GM03348 (cell line): ENCODE measurements around the gene OR8B4.
"Not testable (repeated sequence)": the region's sequence is repeated elsewhere in the genome, so short reads cannot be mapped to it uniquely, and the experiment has no call there.

Experiments used
- DNase-seq: peaks from one replicate; pipeline ENCODE4 v3.0.0; 2012; ENCODE audit warnings: low spot score

The OR8B4 gene

DNA sequence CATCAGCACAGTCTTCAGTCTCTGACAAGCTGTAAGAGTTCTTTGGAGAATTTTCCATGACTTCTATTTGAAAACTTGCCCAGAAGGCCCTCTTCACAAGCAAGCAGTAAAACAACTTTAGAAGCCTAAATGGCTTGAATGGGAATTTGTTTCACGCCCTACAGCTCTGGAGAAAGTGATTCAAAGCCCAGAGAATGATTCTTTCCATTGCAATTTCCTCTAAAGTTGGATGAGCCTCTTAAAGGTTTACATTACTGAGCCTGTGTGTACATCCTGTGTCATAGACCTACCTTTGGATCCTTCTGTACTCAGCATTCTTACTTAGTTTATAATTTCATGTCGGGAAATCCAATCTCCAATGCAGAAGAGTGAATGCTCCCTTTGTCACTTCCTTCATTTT lies 19.1 kb downstream of the OR8B4 start:
- DNase-seq: no peak

DNA sequence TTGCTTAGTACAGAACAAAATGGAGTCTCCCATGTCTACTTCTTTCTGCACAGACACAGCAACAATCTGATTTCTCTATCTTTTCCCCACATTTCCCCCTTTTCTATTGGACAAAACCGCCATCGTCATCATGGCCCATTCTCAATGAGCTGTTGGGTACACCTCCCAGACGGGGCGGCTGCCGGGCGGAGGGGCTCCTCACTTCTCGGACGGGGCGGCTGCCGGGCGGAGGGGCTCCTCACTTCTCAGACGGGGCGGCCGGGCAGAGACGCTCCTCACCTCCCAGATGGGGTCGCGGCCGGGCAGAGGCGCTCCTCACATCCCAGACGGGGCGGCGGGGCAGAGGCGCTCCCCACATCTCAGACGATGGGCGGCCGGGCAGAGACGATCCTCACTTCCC lies 21.5 kb downstream of the OR8B4 start:
- not testable (repeated sequence) for DNase-seq

DNA sequence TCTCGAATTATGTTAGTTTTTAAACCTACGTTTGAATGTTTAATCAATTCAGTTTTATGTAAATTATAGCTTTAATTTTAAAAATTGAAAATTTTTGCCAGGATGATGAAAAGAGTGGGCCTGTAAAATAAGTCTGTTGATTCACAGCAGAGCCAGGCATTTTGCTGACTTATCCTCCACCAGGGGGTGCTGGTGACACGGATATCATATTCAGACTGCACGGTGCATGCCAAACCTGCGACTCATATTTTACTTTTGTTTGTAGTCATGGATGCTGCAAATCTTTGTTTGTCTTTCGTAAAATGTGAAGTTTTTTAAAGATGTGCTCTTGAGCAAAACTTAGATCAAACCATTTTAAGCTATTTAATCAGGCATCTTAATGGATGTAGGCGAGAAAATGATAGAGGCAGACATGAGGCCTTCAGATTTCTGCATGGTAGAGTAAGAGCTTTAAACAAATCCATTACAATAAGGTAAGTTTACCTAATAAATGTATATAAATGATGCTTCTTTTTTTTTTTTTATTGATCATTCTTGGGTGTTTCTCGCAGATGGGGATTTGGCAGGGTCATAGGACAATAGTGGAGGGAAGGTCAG lies 22.2 kb downstream of the OR8B4 start:
- peak; percentile 80 for DNase-seq

DNA sequence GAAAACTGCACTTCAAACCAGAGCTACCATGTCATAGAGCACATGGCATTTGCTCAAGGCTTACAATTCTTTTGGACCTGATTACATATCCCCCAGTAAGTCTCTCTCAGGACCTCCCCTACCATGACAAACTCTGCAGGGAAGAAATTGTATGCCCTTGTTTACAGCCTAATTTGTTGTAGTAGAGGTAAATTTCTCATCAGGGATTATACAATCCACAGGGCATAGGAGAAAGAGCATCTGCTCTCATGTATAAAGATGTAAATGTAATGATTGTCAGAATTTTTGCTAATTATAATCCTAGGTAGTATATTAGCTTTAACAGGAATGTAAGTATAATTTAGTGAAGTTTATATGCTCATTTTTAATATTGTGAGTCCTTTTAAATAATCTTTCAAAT lies 25.7 kb downstream of the OR8B4 start, which contains the start of gene OR8B3:
OR8B3 (minus strand) TSS at position 101 of the 400 bp plus-strand sequence. CDS start 1,673 bp downstream, outside the sequence.
- no peak for DNase-seq

DNA sequence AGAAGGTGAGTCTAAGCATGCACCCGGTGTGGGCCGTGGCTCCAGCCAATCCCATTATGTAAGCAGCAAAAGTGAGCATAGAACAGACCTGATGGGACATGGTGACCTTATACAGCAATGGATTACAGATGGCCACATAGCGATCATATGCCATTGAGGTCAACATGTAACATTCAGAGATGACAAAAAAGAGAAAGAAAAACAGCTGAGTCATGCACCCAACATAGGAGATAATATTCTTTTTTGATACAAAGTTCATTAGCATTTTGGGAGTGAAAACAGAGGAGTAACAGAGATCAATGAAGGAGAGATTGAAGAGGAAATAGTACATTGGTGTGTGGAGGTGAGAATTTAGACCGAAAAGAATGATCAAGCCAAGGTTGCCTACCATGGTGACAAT lies 27.8 kb downstream of the OR8B4 start:
- DNase-seq: not testable (repeated sequence)

DNA sequence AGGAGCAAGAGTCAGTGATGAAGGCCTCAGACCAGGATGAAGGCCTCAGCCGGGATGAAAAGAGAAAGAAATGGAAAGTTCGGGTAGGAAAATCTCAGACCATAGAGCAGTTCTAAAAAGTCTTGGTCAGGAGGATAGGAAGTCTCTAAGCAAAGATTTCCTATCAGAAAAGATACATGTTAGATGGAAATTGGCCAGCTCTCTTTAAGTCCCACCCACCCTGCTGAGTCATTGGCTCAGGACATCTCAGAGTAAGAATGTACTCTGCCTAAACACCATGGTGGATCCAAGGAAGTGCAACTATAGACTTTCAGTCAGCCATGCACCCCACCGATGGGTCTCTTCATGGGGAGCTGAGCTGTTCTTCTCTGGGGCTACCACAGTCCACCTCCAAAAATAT lies 30.3 kb downstream of the OR8B4 start:
- no peak for DNase-seq

DNA sequence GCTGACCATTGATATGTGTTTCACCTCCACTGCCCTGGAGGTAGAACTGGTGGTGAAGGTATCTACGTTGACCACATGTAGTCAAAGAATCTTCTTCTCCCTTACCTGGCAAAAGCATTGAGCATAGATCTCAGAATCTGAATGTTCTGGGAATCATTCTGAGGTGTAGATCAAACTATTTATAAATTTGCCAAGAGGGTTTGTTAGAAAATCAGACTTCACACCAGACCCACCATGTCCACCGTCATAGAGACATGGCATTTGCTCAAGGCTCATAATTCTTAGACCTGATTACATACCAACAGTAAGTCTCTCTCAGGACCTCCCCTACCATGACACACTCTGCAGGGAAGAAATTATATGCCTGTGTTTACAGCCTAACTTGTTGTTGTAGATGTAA lies 40.3 kb downstream of the OR8B4 start, which contains the start of gene OR8B2:
OR8B2 (minus strand) TSS at position 101 of the 400 bp plus-strand sequence. CDS start 1,156 bp downstream, outside the sequence.
- DNase-seq: no peak

DNA sequence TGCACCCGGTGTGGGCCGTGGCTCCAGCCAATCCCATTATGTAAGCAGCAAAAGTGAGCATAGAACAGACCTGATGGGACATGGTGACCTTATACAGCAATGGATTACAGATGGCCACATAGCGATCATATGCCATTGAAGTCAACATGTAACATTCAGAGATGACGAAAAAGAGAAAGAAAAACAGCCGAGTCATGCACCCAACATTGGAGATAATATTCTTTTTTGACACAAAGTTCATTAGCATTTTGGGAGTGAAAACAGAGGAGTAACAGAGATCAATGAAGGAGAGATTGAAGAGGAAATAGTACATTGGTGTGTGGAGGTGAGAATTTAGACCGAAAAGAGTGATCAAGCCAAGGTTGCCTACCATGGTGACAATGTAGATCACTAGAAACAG lies 41.8 kb downstream of the OR8B4 start:
- DNase-seq: not testable (repeated sequence)

DNA sequence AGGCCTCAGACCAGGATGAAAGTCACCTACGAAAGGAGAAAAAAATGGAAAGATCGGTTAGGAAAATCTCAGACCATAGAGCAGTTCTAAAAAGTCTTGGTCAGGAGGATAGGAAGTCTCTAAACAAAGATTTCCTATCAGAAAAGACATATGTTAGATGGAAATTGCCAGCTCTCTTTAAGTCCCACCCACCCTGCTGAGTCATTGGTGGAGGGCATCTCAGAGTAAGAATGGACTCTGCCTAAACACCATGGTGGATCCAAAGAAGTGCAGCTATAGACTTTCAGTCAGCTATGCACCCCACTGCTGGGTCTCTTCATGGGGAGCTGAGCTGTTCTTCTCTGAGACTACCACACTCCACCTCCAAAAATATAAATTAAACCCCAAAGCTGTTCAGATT lies 44.1 kb downstream of the OR8B4 start:
- no peak for DNase-seq

DNA sequence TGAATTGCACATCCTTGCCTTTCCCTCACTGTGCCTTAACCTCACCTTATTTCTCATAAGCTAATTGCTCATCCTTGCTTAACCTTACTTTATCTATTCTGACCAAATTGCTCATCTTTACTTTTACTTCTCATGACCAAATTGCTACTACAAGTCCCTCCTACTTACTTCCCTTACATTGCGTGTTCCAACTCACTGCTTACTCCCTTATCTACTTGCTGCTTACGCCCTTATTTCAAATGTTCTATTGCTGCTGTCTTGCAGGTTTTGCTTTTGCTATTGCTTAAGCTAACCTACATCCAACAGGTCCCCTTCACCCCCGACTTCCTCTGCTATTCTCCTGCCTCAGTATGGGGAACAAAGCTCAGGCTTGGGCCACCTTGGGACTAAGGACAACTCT lies 48.4 kb downstream of the OR8B4 start:
- DNase-seq: no peak
